GM12878 (cell line): ENCODE measurements around the gene EPB41L4B. TPM values are rescaled to one million over a fixed set of nuclear protein-coding genes. Genes with fewer than 3 reads are reported as not detected.

ENCODE experiments used
- ATAC-seq: fragments of 200-7000 bp; cut with Tn5 transposase; 3 replicates; pipeline ENCODE4 v1.9.1; 2020; ENCODE audit warnings: mild to moderate bottlenecking, moderate library complexity
- BruUV-seq: library from RNA; stranded (reverse); fragments of 400-500 nt; replicated peaks from 2 replicates; lab custom pipeline; 2021; lab: Mats Ljungman, UMichigan
- CTCF ChIA-PET: fragments of 300-600 bp; sonication (Branson Sonifier 250); formaldehyde crosslinking; extraction: SDS; loops from one replicate; lab custom pipeline; 2021; ENCODE audit warnings: inconsistent platforms; lab: Yijun Ruan, JAX
- POLR2A ChIA-PET: fragments of 350-600 bp; formaldehyde crosslinking; extraction: SDS; loops from one replicate; lab custom pipeline; 2021; ENCODE audit warnings: inconsistent platforms; lab: Charles Lee
- RAD21 ChIA-PET: fragments of 300-600 bp; sonication (Branson Sonifier 250); formaldehyde crosslinking; loops from one replicate; lab custom pipeline; 2023; ENCODE audit warnings: antibody characterized with exemption; ENCODE audit not compliant: unreplicated experiment; lab: Charles Lee
- SMC1A ChIA-PET: fragments of 300-600 bp; sonication (Branson Sonifier 250); formaldehyde crosslinking; loops from one replicate; lab custom pipeline; 2023; ENCODE audit not compliant: unreplicated experiment, uncharacterized antibody; lab: Charles Lee
- DNase-seq: peaks from one replicate; pipeline ENCODE4 v3.0.0-alpha.2; 2011; ENCODE audit warnings: low read depth, low spot score
- FAIRE-seq: peaks from 3 replicates; lab custom pipeline; 2011; peaks lifted over from hg19 to GRCh38; lab: Jason Lieb, UNC
- H2AFZ ChIP-seq: 2 replicates; pipeline ENCODE4 v1.6.0; 2011; ENCODE audit warnings: low read depth, low read length, control low read depth; ENCODE audit not compliant: control insufficient read depth
- H3K27ac ChIP-seq: 2 replicates; pipeline ENCODE4 v1.5.1; 2011; ENCODE audit warnings: control low read depth; ENCODE audit not compliant: control insufficient read depth, insufficient read depth
- H3K27me3 ChIP-seq, 2 experiments: replicated peaks in 1 of 2; 2 replicates each; pipeline versions ENCODE4 v1.6.0 to v1.6.1; 2011; ENCODE audit warnings: low read length in 1 of 2; ENCODE audit not compliant: control insufficient read depth in 2 of 2, insufficient read depth in 2 of 2
- H3K36me3 ChIP-seq, 2 experiments: 2 replicates each; pipeline ENCODE4 v1.5.1; 2011; ENCODE audit warnings: low read length in 1 of 2; ENCODE audit not compliant: control insufficient read depth in 2 of 2, insufficient read depth in 2 of 2
- H3K4me1 ChIP-seq: 2 replicates; pipeline ENCODE4 v1.6.1; 2011; ENCODE audit warnings: mild to moderate bottlenecking, low read length, moderate library complexity, mixed read lengths; ENCODE audit not compliant: control insufficient read depth, insufficient read depth
- H3K4me2 ChIP-seq: 2 replicates; pipeline ENCODE4 v1.6.0; 2011; ENCODE audit warnings: control low read depth; ENCODE audit not compliant: control insufficient read depth, insufficient read depth
- H3K4me3 ChIP-seq: fragments of 200-600 bp; sonication (generic); 2 replicates; pipeline ENCODE4 v1.5.1; 2016
- H3K79me2 ChIP-seq: 2 replicates; pipeline ENCODE4 v1.6.0; 2011; ENCODE audit warnings: low read length; ENCODE audit not compliant: control insufficient read depth, insufficient read depth
- H3K9ac ChIP-seq: 2 replicates; pipeline ENCODE4 v1.8.0; 2011; ENCODE audit warnings: low read length, control low read depth, mixed read lengths; ENCODE audit not compliant: control insufficient read depth, insufficient read depth
- H3K9me3 ChIP-seq: replicated peaks from 3 replicates; pipeline ENCODE4 v1.5.1; 2011; ENCODE audit warnings: mild to moderate bottlenecking, low read length; ENCODE audit not compliant: control insufficient read depth, insufficient read depth
- H4K20me1 ChIP-seq: 2 replicates; pipeline ENCODE4 v1.6.0; 2011; ENCODE audit not compliant: control insufficient read depth, insufficient read depth
- BMI1 ChIP-seq: fragments of 450-650 bp; IDR thresholded peaks from 2 replicates; pipeline ENCODE4 v1.6.1; 2016; ENCODE audit warnings: mild to moderate bottlenecking, moderate library complexity, borderline replicate concordance
- CREB1 ChIP-seq: IDR thresholded peaks from 2 replicates; pipeline ENCODE4 v1.6.1; 2012; ENCODE audit warnings: low read depth, mild to moderate bottlenecking, inconsistent platforms
- ESRRA ChIP-seq: IDR thresholded peaks from 2 replicates; pipeline ENCODE4 v1.6.1; 2012; ENCODE audit warnings: mild to moderate bottlenecking, low read length, improper control_type of control experiment
- SPI1 ChIP-seq: IDR thresholded peaks from 2 replicates; pipeline ENCODE4 v1.6.1; 2011; ENCODE audit warnings: low read depth, mild to moderate bottlenecking, low read length, moderate library complexity, borderline replicate concordance; ENCODE audit not compliant: insufficient read depth
- TAF1 ChIP-seq: IDR thresholded peaks from 2 replicates; pipeline ENCODE4 v1.6.1; 2011; ENCODE audit warnings: mild to moderate bottlenecking, low read depth, low read length, borderline replicate concordance
- YY1 ChIP-seq: IDR thresholded peaks from 2 replicates; pipeline ENCODE4 v1.6.1; 2011; ENCODE audit warnings: low read depth, mild to moderate bottlenecking, low read length
- ZNF274 ChIP-seq: IDR thresholded peaks from one replicate; pipeline ENCODE4 v1.8.0; 2011; ENCODE audit not compliant: insufficient read length, insufficient read depth
- ZNF687 ChIP-seq: fragments of 450-650 bp; IDR thresholded peaks from 2 replicates; pipeline ENCODE4 v1.6.1; 2017; ENCODE audit warnings: mild to moderate bottlenecking, moderate library complexity
- WGBS: methylation state at CpG from one replicate; pipeline ENCODE4 v1.1.6; 2016; ENCODE audit warnings: low lambda C conversion rate; ENCODE audit not compliant: insufficient replicate concordance, insufficient coverage; ENCODE audit errors: missing lambda C conversion rate; 5-methylcytosine and 5-hydroxymethylcytosine counted together
- in situ Hi-C: fragments of 300-500 bp; cut with MboI; formaldehyde crosslinking; loops from 9 replicates; pipeline ENCODE4 v1.14.3; 2018; ENCODE audit warnings: mixed read lengths
- intact Hi-C: fragments of 100-400 bp; cut with micrococcal nuclease; formaldehyde crosslinking; loops from one replicate; pipeline ENCODE4 v1.14.2; 2022; ENCODE audit not compliant: unreplicated experiment
- polyA plus RNA-seq, 11 experiments: library from polyadenylated mRNA; depleted of rRNA in 4 of 11; unstranded in 6 of 11; stranded (reverse) in 5 of 11; fragments of >200 nt; fragmentation: Nextera tagmentation in 4 of 11; fragmentation: Illumina TruSeq in 1 of 11; extraction: Ambion mirVana in 4 of 11; extraction: Trizol in 1 of 11; gene quantifications; 1 replicate in 1 of 11; 2 replicates in 10 of 11; pipeline versions ENCODE4 v1.2.1 to v1.2.3, GENCODE V29; 2011 to 2016; ENCODE audit warnings: inconsistent platforms in 2 of 11, missing spikeins in 2 of 11, low read depth in 1 of 11
- total RNA-seq, 4 experiments: library from RNA; depleted of rRNA in 3 of 4; stranded (reverse); fragments of >200 nt in 3 of 4; fragmentation: Illumina TruSeq in 1 of 4; extraction: Trizol in 1 of 4; gene quantifications; 2 replicates each; pipeline versions ENCODE4 v1.2.1 to v1.2.3, GENCODE V29; 2013 to 2021

The EPB41L4B gene
- total and polyA plus RNA-seq, 10 of the 15 experiments (the other 5 are each of a cell fraction or from before 2014, with no cell fraction given): 0.04 to 0.75 (median 0.13) TPM; not detected in 1

- BruUV-seq: no TSS peak
- ATAC-seq (no peak), DNase-seq (no peak), FAIRE-seq (no peak)
- H3K9ac ChIP-seq: no peak overlapping the region
- CTCF ChIA-PET: interaction anchor here (1.0 to 2.5 kb wide), 4 partner anchors 78 to 223 kb away, joined by 3 to 12 read pairs (median 6); no protein-coding TSS in a partner anchor
- no peak overlapping the region for H2AFZ ChIP-seq
- no peak for TF ChIP-seq ZNF274
- no peak for TF ChIP-seq ZNF687
- TF ChIP-seq SPI1: no peak
- TF ChIP-seq BMI1: no peak
- TF ChIP-seq CREB1: no peak
- TF ChIP-seq YY1: no peak
- TF ChIP-seq TAF1: no peak
- no peak for TF ChIP-seq ESRRA
- WGBS: 68% methylated on average over 6 of the region's 6 CpGs
- H3K27me3 ChIP-seq: no peaks in the 10 kb centered on the region; a peak in 1 of 4 replicates
- no peaks in the 10 kb centered on the region for H4K20me1 ChIP-seq
- H3K4me1 ChIP-seq: no peaks in the 10 kb centered on the region
- no peaks in the 10 kb centered on the region for H3K36me3 ChIP-seq
- SMC1A ChIA-PET: interaction anchor here (0.6 to 1.2 kb wide), 3 partner anchors 136 to 169 kb away, joined by 3 to 4 read pairs (median 3); no protein-coding TSS in a partner anchor
- no peak overlapping the region for H3K4me2 ChIP-seq
- in situ Hi-C loops (loop anchor here (5.0 to 10.0 kb wide), 2 partner anchors 156 to 228 kb away; no protein-coding TSS in a partner anchor), intact Hi-C loops (no loop called here)
- POLR2A ChIA-PET: interaction anchor here (0.6 kb wide), 1 partner anchor 150 kb away, joined by 3 read pairs; no protein-coding TSS in a partner anchor
- no peak overlapping the region for H3K27ac ChIP-seq
- RAD21 ChIA-PET: interaction anchor here (2.0 kb wide), 1 partner anchor 224 kb away, joined by 7 read pairs; no protein-coding TSS in a partner anchor
- H3K9me3 ChIP-seq: no peaks in the 10 kb centered on the region
- no peaks in the 10 kb centered on the region for H3K79me2 ChIP-seq
- no peak overlapping the region for H3K4me3 ChIP-seq
Measured at GRCh38 chr9:109246533-109246932, 74.3 kb downstream of the EPB41L4B start.
